Stimulated activated naive CD8-positive, alpha-beta T cell treated with anti-CD3 and anti-CD28 coated beads, Interleukin-15, Interleukin-2, amounts not matched to agents 100 ng/mL and 50 ng/mL, for 24 hours (primary cell): Measurements from ENCODE around the gene SH3GL1.
A peak's percentile ranks its signal among the peaks of the same experiment; 100 is the strongest.

Source experiments
- H3K27ac Mint-ChIP-seq: one replicate; pipeline ENCODE4 v1.8.0; 2021; ENCODE audit warnings: mild to moderate bottlenecking, mixed read lengths
- H3K27me3 Mint-ChIP-seq: one replicate; pipeline ENCODE4 v1.8.0; 2021; ENCODE audit warnings: mixed read lengths
- H3K36me3 Mint-ChIP-seq: one replicate; pipeline ENCODE4 v1.8.0; 2021; ENCODE audit warnings: low read depth, mixed read lengths
- H3K4me1 Mint-ChIP-seq: one replicate; pipeline ENCODE4 v1.8.0; 2021; ENCODE audit warnings: low read depth, mixed read lengths
- H3K4me3 Mint-ChIP-seq: one replicate; pipeline ENCODE4 v1.8.0; 2021; ENCODE audit warnings: mild to moderate bottlenecking, mixed read lengths
- H3K9me3 Mint-ChIP-seq: one replicate; pipeline ENCODE4 v1.8.0; 2021; ENCODE audit warnings: mixed read lengths

The SH3GL1 gene

GRCh38 chr19:4416268-4416667 is 15.9 kb upstream of the SH3GL1 start:
- no peak overlapping the region for H3K4me3 Mint-ChIP-seq
- peaks cover 56% of the 10 kb centered on the region for H3K36me3 Mint-ChIP-seq
- H3K27me3 Mint-ChIP-seq: no peaks in the 10 kb centered on the region
- H3K4me1 Mint-ChIP-seq: no peaks in the 10 kb centered on the region
- no peaks in the 10 kb centered on the region for H3K9me3 Mint-ChIP-seq
- H3K27ac Mint-ChIP-seq: no peak overlapping the region

- no peak overlapping the region for H3K27ac Mint-ChIP-seq
Observed at GRCh38 chr19:4415352-4415751, 15.0 kb upstream of the SH3GL1 start.

GRCh38 chr19:4414800-4415321 is 14.5 kb upstream of the SH3GL1 start:
- H3K27me3 Mint-ChIP-seq: no peaks in the 10 kb centered on the region
- H3K4me3 Mint-ChIP-seq: no peak overlapping the region
- no peaks in the 10 kb centered on the region for H3K4me1 Mint-ChIP-seq
- no peak overlapping the region for H3K27ac Mint-ChIP-seq
- peaks cover 63% of the 10 kb centered on the region for H3K36me3 Mint-ChIP-seq
- no peaks in the 10 kb centered on the region for H3K9me3 Mint-ChIP-seq

More at GRCh38 chr19:4415352-4415751, 15.0 kb upstream of the SH3GL1 start:
- H3K4me3 Mint-ChIP-seq: no peak overlapping the region
- peaks cover 62% of the 10 kb centered on the region for H3K36me3 Mint-ChIP-seq
- H3K4me1 Mint-ChIP-seq: no peaks in the 10 kb centered on the region
- H3K27me3 Mint-ChIP-seq: no peaks in the 10 kb centered on the region
- H3K9me3 Mint-ChIP-seq: no peaks in the 10 kb centered on the region

- Mint-ChIP-seq H3K4me3 (no peak overlapping the region), H3K4me1 (no peaks in the 10 kb centered on the region), H3K36me3 (peaks cover 66% of the 10 kb centered on the region), H3K27me3 (no peaks in the 10 kb centered on the region), H3K27ac (no peak overlapping the region), H3K9me3 (no peaks in the 10 kb centered on the region)
Observed at GRCh38 chr19:4414144-4414799, 13.9 kb upstream of the SH3GL1 start.

GRCh38 chr19:4413588-4413987 is 13.2 kb upstream of the SH3GL1 start:
- H3K36me3 Mint-ChIP-seq: peaks cover 72% of the 10 kb centered on the region

DNA sequence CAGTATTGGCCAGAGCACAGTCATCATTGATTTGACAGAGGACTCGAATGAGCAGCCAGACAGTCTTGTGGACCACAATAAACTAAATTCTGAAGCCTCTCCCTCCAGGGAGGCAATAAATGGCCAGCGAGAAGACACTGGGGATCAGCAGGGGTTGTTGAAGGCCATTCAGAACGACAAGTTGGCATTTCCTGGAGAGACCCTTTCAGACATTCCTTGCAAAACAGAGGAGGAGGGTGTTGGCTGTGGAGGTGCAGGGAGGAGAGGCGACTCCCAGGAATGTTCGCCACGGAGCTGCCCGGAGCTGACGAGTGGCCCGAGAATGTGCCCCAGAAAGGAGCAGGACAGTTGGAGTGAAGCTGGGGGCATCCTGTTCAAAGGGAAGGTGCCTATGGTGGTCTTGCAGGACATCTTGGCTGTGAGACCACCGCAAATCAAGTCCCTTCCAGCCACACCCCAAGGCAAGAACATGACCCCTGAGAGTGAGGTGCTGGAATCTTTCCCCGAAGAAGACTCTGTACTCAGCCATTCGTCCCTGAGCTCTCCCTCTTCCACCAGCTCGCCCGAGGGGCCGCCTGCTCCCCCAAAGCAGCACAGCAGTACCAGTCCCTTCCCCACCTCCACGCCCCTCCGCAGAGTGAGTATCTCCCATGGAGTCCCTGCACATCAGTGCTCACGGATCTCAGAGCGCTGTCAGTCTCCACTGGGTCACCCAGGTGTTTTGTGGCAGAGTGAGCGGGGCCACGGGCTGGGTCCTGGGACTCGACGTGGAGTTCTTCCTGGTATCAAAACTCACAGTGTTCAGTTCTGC is 9.0 kb upstream of the SH3GL1 start:
- H3K4me1 Mint-ChIP-seq: peaks cover 8% of the 10 kb centered on the region
- no peak overlapping the region for H3K27ac Mint-ChIP-seq
- H3K4me3 Mint-ChIP-seq: no peak overlapping the region
- no peaks in the 10 kb centered on the region for H3K27me3 Mint-ChIP-seq
- no peaks in the 10 kb centered on the region for H3K9me3 Mint-ChIP-seq
- H3K36me3 Mint-ChIP-seq: peaks cover 75% of the 10 kb centered on the region

More at GRCh38 chr19:4413588-4413987, 13.2 kb upstream of the SH3GL1 start:
- H3K27ac Mint-ChIP-seq: no peak overlapping the region
- no peaks in the 10 kb centered on the region for H3K9me3 Mint-ChIP-seq
- H3K4me1 Mint-ChIP-seq: no peaks in the 10 kb centered on the region
- H3K4me3 Mint-ChIP-seq: no peak overlapping the region
- H3K27me3 Mint-ChIP-seq: no peaks in the 10 kb centered on the region

GRCh38 chr19:4406626-4407025 is 6.3 kb upstream of the SH3GL1 start:
- Mint-ChIP-seq H3K27ac (no peak overlapping the region), H3K4me1 (peaks cover 24% of the 10 kb centered on the region), H3K4me3 (no peak overlapping the region), H3K36me3 (peaks cover 56% of the 10 kb centered on the region), H3K27me3 (no peaks in the 10 kb centered on the region), H3K9me3 (no peaks in the 10 kb centered on the region)

- Mint-ChIP-seq H3K4me1 (peaks cover 31% of the 10 kb centered on the region), H3K4me3 (no peak overlapping the region), H3K27ac (no peak overlapping the region), H3K36me3 (peaks cover 50% of the 10 kb centered on the region), H3K27me3 (no peaks in the 10 kb centered on the region), H3K9me3 (no peaks in the 10 kb centered on the region)
Observed at GRCh38 chr19:4405977-4406376, 5.6 kb upstream of the SH3GL1 start.

- Mint-ChIP-seq H3K27me3 (no peaks in the 10 kb centered on the region), H3K4me1 (peaks cover 50% of the 10 kb centered on the region), H3K36me3 (peaks cover 32% of the 10 kb centered on the region), H3K4me3 (peak overlapping the region; percentile 97), H3K27ac (peak overlapping the region; percentile 90), H3K9me3 (no peaks in the 10 kb centered on the region)
Observed at GRCh38 chr19:4403005-4403761, 2.8 kb upstream of the SH3GL1 start.

DNA sequence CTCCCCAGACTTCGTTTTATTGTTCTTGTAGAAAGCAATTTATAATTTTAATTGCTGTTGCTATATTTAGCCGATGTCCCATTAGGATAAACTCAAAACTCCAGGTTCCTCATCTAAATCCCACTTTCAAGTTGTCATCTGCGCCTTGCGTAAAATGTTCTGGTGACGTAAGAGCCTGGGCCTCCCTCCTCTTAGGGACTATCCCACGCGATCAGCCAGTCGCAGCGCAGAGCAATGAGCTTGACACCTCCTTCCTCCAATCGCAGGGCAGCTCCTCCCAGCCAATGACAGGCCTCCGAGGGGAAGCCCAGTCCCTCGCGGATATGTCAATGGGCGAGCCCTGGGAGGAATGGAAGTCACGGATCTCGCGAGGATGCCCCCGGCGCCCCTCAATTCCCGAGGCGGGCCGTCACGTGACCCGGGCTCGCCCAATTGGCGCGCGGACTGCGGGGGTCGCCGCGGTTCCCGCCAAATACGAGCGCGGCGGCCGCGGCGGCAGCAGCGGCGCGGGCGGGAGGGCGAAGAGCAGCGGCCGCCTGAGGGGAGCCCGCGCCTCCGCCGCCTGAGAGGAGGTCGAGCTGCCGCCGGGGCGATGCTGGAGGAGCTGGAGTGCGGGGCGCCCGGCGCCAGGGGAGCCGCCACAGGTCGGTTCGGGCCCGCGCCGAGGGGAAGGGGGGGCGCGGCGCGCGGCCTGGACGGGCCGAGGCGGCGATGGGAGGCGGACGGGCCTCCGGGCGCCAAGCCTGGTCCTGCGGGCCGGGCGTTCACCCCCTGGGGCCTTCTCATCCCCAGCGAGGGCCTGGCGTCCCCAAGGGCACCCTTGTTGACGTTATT is 2.0 kb upstream of the SH3GL1 start, which contains the start of gene CHAF1A:
TSS of gene CHAF1A (plus strand) at position 470 of the 834 bp plus-strand sequence. CDS start at position 593, 123 bp downstream.
- H3K4me1 Mint-ChIP-seq: peaks cover 53% of the 10 kb centered on the region
- no peaks in the 10 kb centered on the region for H3K27me3 Mint-ChIP-seq
- peak within 1 kb of the TSS; percentile 91 for H3K27ac Mint-ChIP-seq
- H3K36me3 Mint-ChIP-seq: peaks cover 30% of the 10 kb centered on the region
- no peaks in the 10 kb centered on the region for H3K9me3 Mint-ChIP-seq
- peak within 1 kb of the TSS; percentile 97 for H3K4me3 Mint-ChIP-seq

DNA sequence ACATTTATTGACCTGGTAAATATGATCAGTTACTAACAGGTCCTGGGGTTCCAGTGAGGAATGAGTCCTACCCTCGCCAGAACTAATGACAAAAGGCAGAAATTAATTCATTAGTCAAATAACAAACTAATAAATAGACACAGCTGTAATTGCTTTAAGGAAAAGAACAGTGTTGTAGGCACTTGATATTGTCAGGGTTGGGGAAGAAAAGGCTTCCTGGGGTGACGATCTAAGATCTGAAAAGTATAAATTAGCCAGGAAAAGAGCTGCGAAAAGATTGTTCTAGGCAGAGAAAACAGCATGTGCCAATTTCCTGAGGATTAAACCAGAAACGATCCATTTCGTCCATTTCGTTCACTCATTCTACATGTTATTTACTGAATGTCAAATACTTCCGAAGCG is 1.4 kb upstream of the SH3GL1 start:
- H3K4me3 Mint-ChIP-seq: peak overlapping the region; percentile 79
- H3K9me3 Mint-ChIP-seq: no peaks in the 10 kb centered on the region
- H3K27ac Mint-ChIP-seq: peak overlapping the region; percentile 91
- H3K4me1 Mint-ChIP-seq: peaks cover 57% of the 10 kb centered on the region
- no peaks in the 10 kb centered on the region for H3K27me3 Mint-ChIP-seq
- H3K36me3 Mint-ChIP-seq: peaks cover 28% of the 10 kb centered on the region

DNA sequence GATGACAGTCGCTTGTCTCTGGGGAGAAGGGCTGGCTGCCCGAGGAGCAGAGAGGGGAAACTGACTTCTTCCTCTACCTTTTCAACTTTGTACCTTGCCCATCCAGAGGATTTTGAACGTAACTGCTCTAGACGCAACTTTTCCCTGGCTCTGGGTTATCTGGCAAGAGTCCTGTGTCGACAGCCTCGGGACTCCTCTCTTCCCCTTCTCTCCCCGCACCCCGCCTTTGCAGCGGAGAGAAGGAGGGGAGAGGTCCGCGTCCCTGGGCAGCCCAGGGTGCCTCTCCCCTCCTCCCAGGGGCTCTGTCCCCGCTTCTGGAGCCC is 574 bp downstream of the SH3GL1 start:
- Mint-ChIP-seq H3K27me3 (no peaks in the 10 kb centered on the region), H3K36me3 (peaks cover 27% of the 10 kb centered on the region), H3K4me3 (peak overlapping the region; percentile 94), H3K27ac (peak overlapping the region; percentile 89), H3K4me1 (peaks cover 64% of the 10 kb centered on the region), H3K9me3 (no peaks in the 10 kb centered on the region)

GRCh38 chr19:4396949-4397783 is 3.2 kb downstream of the SH3GL1 start:
- no peaks in the 10 kb centered on the region for H3K9me3 Mint-ChIP-seq
- H3K27ac Mint-ChIP-seq: no peak overlapping the region
- peaks cover 27% of the 10 kb centered on the region for H3K36me3 Mint-ChIP-seq
- peaks cover 63% of the 10 kb centered on the region for H3K4me1 Mint-ChIP-seq
- no peak overlapping the region for H3K4me3 Mint-ChIP-seq
- no peaks in the 10 kb centered on the region for H3K27me3 Mint-ChIP-seq
